ENCODE measurements around the gene ZBTB45. TPM values are rescaled to one million over a fixed set of nuclear protein-coding genes. Genes with fewer than 3 reads are reported as not detected.

The ZBTB45 gene
- total RNA-seq, 4 donors from 2014 or later: 9.8 to 14.0 (median 13.4) TPM

DNA sequence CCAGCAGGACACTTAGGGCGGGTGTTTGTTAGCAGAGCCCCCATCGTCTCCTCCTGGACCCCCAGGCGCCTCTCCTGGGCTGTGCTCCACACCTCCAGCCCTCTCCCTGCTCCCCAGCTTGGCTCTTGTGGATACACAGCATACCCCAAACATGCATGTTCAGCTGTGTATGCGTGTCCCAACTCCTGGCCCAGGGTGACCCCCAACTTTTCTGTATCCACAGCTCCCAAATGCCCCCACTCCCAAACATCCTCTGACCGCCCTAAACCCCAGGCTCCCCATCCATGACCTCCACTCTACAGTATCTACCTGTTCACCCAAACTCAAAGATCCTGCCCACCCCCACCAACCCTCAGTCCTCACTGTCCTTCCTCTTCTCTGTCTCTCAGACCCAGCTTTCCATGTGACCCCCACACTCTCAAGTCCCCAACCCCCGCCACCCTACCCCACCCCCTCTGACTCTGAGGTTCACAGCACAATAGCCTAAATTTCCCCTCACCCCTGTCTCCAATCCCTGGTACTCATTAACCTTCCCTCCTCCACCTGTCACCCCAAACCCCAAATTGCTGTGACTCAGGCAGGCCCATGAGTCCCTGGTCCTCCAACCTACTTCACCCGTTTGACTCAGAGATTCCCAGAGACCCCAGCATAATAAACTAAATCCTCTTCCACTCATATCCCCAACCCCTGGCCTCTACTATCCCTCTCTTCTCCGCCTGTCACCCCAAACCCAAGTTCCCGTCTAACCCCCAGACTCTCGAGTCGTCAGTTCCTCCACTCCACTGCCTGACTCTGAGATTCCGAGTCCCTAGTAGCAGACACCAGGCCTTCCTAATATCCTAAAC lies 37.8 kb upstream of the ZBTB45 start:
- Histone ChIP-seq H3K27me3 (no peaks in the 10 kb centered on the region), H3K27ac (peak overlapping the region; percentile 90 to 100 (median 100)), H3K36me3 (peaks cover 0 to 29% of the 10 kb centered on the region in 2 donors), H3K4me3 (peak overlapping the region; percentile 52 to 91), H3K9me3 (no peaks in the 10 kb centered on the region), H3K4me1 (peaks cover 12 to 79% (median 53%) of the 10 kb centered on the region in 3 donors)
- TF ChIP-seq EP300 (IDR thresholded peaks at IDR 0.05) (no peak), POLR2A (IDR thresholded peaks at IDR 0.05) (no peak)
- TF ChIP-seq, protein P1, sequence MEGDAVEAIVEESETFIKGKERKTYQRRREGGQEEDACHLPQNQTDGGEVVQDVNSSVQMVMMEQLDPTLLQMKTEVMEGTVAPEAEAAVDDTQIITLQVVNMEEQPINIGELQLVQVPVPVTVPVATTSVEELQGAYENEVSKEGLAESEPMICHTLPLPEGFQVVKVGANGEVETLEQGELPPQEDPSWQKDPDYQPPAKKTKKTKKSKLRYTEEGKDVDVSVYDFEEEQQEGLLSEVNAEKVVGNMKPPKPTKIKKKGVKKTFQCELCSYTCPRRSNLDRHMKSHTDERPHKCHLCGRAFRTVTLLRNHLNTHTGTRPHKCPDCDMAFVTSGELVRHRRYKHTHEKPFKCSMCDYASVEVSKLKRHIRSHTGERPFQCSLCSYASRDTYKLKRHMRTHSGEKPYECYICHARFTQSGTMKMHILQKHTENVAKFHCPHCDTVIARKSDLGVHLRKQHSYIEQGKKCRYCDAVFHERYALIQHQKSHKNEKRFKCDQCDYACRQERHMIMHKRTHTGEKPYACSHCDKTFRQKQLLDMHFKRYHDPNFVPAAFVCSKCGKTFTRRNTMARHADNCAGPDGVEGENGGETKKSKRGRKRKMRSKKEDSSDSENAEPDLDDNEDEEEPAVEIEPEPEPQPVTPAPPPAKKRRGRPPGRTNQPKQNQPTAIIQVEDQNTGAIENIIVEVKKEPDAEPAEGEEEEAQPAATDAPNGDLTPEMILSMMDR (IDR thresholded peaks at IDR 0.05): no peak
- 24 to 31% methylated on average over 10 to 12 of the region's 12 CpGs for WGBS, 2 donors (ENCODE audit: low coverage in 1 of 2)
- ATAC-seq: no peak

DNA sequence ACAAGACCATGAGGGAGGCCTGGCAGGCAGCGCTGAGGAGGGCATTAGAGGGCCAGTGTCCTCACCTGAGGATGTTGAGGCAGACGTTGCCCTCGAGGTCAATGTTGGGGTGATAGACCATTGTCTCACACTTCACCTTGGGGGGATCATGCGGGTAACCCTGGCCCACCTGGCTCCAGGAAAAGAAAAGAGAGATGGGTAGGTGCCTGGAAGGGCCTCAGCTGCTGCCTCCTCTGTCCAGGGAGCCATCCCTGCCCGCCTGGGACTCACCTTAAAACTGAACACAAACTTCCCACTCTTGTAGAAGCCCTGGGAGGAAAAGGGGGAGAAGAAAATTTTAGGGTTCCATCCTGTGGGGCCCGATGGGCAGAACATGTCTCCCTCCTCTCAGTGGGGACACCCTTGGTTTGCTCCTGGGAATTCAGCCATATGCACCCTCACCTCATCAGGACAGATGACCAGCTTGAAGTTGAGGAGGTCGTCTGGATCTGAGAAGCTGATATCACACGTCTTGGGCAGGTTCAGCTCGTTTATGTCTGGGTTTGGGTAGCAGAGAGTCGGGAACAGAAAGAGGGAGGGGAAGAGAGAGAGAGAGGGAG lies 37.1 kb upstream of the ZBTB45 start:
- WGBS, 2 donors (ENCODE audit: low coverage in 1 of 2): 66 to 77% methylated on average over 6 of the region's 10 CpGs
- peak overlapping the region in 3 of 4 donors; percentile 99 to 100 (median 100) for H3K27ac ChIP-seq

DNA sequence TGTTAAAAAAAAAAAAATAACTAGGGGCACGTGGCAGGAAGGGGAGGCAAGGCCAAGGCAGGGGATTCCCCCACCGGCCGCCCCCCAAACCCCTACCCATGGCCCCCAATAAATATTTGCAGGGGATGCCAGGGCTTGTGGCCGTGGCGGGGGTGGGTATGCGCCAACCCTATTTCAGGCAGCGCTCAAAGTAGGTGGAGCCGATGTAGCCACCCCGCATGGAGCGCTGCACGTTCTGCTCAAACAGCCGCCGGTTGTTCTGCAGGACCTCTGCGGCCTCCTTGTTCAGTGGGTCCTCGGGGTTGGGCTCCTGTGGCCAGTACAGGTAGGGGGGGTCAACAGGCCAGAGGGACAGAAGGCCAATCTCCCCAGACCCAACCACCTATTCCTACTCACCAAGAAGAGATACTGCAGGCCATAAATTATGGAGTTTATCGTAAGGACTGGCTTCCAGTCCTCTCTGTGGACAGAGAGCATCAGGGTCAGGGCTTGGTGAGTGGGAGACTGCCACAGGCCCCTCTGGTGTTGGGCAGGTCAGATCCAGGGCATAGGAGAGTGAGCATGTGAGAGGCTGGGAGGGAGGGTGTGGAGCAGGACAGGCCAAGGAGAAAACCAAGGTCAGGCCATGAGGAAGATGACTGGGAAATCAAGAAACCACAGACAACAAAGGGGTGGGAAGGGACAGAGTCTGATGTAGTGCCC lies 36.5 kb upstream of the ZBTB45 start:
- no peak for ATAC-seq
- WGBS, 2 donors (ENCODE audit: low coverage in 1 of 2): 50 to 80% methylated on average over 1 of the region's 16 CpGs
- no peaks in the 10 kb centered on the region for H3K9me3 ChIP-seq
- peaks cover 12 to 69% (median 42%) of the 10 kb centered on the region in 3 donors for H3K4me1 ChIP-seq
- peak overlapping the region in 1 of 2 donors; percentile 81 for H3K4me3 ChIP-seq
- no peaks in the 10 kb centered on the region for H3K27me3 ChIP-seq
- TF ChIP-seq POLR2AphosphoS5 (IDR thresholded peaks at IDR 0.05) (no peak), POLR2A (IDR thresholded peaks at IDR 0.05) (no peak), EP300 (IDR thresholded peaks at IDR 0.05) (no peak)
- TF ChIP-seq, protein P1 (IDR thresholded peaks at IDR 0.05): no peak
- peaks cover 0 to 43% of the 10 kb centered on the region in 2 donors for H3K36me3 ChIP-seq
- peak overlapping the region in 3 of 4 donors; percentile 95 to 100 (median 99) for H3K27ac ChIP-seq

More for the DNA sequence above, 37.1 kb upstream of the ZBTB45 start:
- TF ChIP-seq EP300 (IDR thresholded peaks at IDR 0.05) (no peak), POLR2AphosphoS5 (IDR thresholded peaks at IDR 0.05) (no peak), POLR2A (IDR thresholded peaks at IDR 0.05) (no peak)
- TF ChIP-seq, protein P1 (IDR thresholded peaks at IDR 0.05): no peak
- ATAC-seq: no peak
- Histone ChIP-seq H3K4me1 (peaks cover 12 to 76% (median 46%) of the 10 kb centered on the region in 3 donors), H3K36me3 (peaks cover 0 to 36% of the 10 kb centered on the region in 2 donors), H3K4me3 (peak overlapping the region in 1 of 2 donors; percentile 91), H3K27me3 (no peaks in the 10 kb centered on the region), H3K9me3 (no peaks in the 10 kb centered on the region)

DNA sequence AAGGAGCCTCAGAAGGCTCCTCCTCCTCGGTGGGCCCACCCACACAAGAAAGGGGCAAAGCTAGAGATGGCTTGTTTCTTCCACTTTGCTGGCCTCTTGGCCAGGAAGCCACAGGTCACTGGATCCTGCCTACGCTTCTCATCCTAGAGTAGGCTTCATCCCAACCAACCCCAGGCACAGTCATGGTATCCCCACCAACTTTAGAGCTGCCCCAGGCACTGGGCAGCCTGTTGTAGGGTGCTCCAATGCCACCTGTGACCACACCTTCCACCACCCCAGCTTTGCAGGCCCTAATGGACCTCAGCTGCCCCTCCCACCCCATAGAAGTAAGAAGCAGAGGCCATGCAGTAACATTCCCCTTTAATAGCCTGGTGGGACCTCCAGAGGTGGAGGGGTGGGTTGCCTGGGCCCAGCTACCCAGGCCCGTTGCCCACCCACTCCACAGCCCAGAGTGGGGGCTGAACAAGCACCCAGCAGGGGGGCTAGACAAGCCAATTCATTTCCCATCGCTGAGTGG lies 35.8 kb upstream of the ZBTB45 start:
- Histone ChIP-seq H3K9me3 (no peaks in the 10 kb centered on the region), H3K27ac (peak overlapping the region; percentile 60 to 100 (median 97)), H3K4me1 (peaks cover 12 to 63% (median 42%) of the 10 kb centered on the region in 3 donors), H3K27me3 (no peaks in the 10 kb centered on the region), H3K4me3 (peak overlapping the region; percentile 47 to 81), H3K36me3 (peaks cover 0 to 49% of the 10 kb centered on the region in 2 donors)
- TF ChIP-seq POLR2A (IDR thresholded peaks at IDR 0.05) (no peak), POLR2AphosphoS5 (IDR thresholded peaks at IDR 0.05) (no peak), EP300 (IDR thresholded peaks at IDR 0.05) (no peak)
- TF ChIP-seq, protein P1 (IDR thresholded peaks at IDR 0.05): no peak
- 80% methylated on average over 1 of the region's 4 CpGs; no CpG with 5 or more reads in 1 of the 2 donors for WGBS, 2 donors (ENCODE audit: low coverage in 1 of 2)
- ATAC-seq: no peak
